Uterus (tissue), 4 donors: ENCODE measurements around the gene B4GALT7. TPM values are rescaled to one million over a fixed set of nuclear protein-coding genes. Genes with fewer than 3 reads are reported as not detected.

Source experiments
- DNase-seq, 2 donors: peaks; one replicate each; pipeline ENCODE4 v3.0.0-alpha.2; 2019 to 2020
- H3K27ac ChIP-seq, 2 donors: fragments of 200-600 bp; sonication (generic); 1 replicate in 1 of 2; 2 replicates in 1 of 2; pipeline ENCODE4 v1.5.1; 2016 to 2018
- H3K27me3 ChIP-seq, 2 donors: fragments of 200-600 bp; sonication (generic); one replicate each; pipeline ENCODE4 v1.5.1; 2018 to 2019; ENCODE audit warnings: control low read depth in 1 of 2
- H3K36me3 ChIP-seq, 2 donors: fragments of 200-600 bp; sonication (generic); one replicate each; pipeline ENCODE4 v1.5.1; 2019; ENCODE audit warnings: control low read depth in 1 of 2
- H3K4me1 ChIP-seq, 2 donors: fragments of 200-600 bp; sonication (generic); one replicate each; pipeline ENCODE4 v1.5.1; 2018 to 2019; ENCODE audit warnings: control low read depth in 1 of 2
- H3K4me3 ChIP-seq, 2 donors: fragments of 200-600 bp; sonication (generic); 1 replicate in 1 of 2; 2 replicates in 1 of 2; pipeline ENCODE4 v1.5.1; 2018 to 2019; ENCODE audit warnings: mild to moderate bottlenecking in 1 of 2
- H3K9me3 ChIP-seq, 2 donors: fragments of 200-600 bp; sonication (generic); one replicate each; pipeline ENCODE4 v1.5.1; 2019; ENCODE audit warnings: control low read depth in 1 of 2
- CTCF ChIP-seq, 4 experiments: fragments of 200-600 bp in 2 of 4; fragments of 450-650 bp in 2 of 4; sonication (generic) in 2 of 4; IDR thresholded peaks; one replicate each; pipeline ENCODE4 v1.5.1; 2016 to 2019; ENCODE audit warnings: antibody characterized with exemption in 4 of 4, mild to moderate bottlenecking in 2 of 4, moderate library complexity in 1 of 4
- POLR2A ChIP-seq, 2 donors: fragments of 450-650 bp; IDR thresholded peaks; one replicate each; pipeline ENCODE4 v1.6.1; 2016; ENCODE audit warnings: antibody characterized with exemption in 2 of 2, mild to moderate bottlenecking in 1 of 2, moderate library complexity in 1 of 2
- intact Hi-C: fragments of 100-400 bp; cut with DNase I; formaldehyde crosslinking; loops from one replicate; pipeline ENCODE4 v1.15.1; 2023; ENCODE audit warnings: low total_unique reads
- total RNA-seq, 4 donors: library from RNA; depleted of rRNA in 3 of 4; stranded (reverse); fragments of >200 nt in 3 of 4; gene quantifications; one replicate each; pipeline versions ENCODE4 v1.1.0 to v1.2.4, GENCODE V29; 2014 to 2023
- donor health status: DM: yes; HTN: yes; CAD: no.

B4GALT7 gene
- total RNA-seq, 4 donors from 2014 or later, result 5.1 to 27.8 (median 24.5) TPM

GRCh38 chr5:177605667-177606066 is 5.7 kb downstream of the B4GALT7 start:
- no peak overlapping the region for H3K4me3 ChIP-seq
- intact Hi-C loops, result no loop called here
- H3K36me3 ChIP-seq, result no peaks in the 10 kb centered on the region
- no peak for DNase-seq
- H3K27me3 ChIP-seq, result no peaks in the 10 kb centered on the region
- H3K4me1 ChIP-seq, result peaks cover 0 to 11% of the 10 kb centered on the region in 2 donors
- no peak overlapping the region for H3K27ac ChIP-seq
- no peaks in the 10 kb centered on the region for H3K9me3 ChIP-seq
- no peak for TF ChIP-seq POLR2A (IDR thresholded peaks at IDR 0.05)
- TF ChIP-seq CTCF (IDR thresholded peaks at IDR 0.05), result no peak

- H3K4me3 ChIP-seq, result no peak overlapping the region
- no peak for TF ChIP-seq POLR2A (IDR thresholded peaks at IDR 0.05)
- TF ChIP-seq CTCF (IDR thresholded peaks at IDR 0.05), result no peak
- no peaks in the 10 kb centered on the region for H3K27me3 ChIP-seq
- peaks cover 0 to 4% of the 10 kb centered on the region in 2 donors for H3K4me1 ChIP-seq
- no peak overlapping the region for H3K27ac ChIP-seq
- no peak for DNase-seq
- intact Hi-C loops, result no loop called here
- H3K9me3 ChIP-seq, result no peaks in the 10 kb centered on the region
- H3K36me3 ChIP-seq, result no peaks in the 10 kb centered on the region
These were observed 6.4 kb downstream of the B4GALT7 start for GRCh38 chr5:177606071-177607051.

GRCh38 chr5:177607115-177607451 is 7.2 kb downstream of the B4GALT7 start:
- Histone ChIP-seq H3K36me3 (no peaks in the 10 kb centered on the region), H3K27ac (no peak overlapping the region), H3K9me3 (no peaks in the 10 kb centered on the region), H3K27me3 (no peaks in the 10 kb centered on the region), H3K4me3 (no peak overlapping the region), H3K4me1 (peaks cover 0 to 3% of the 10 kb centered on the region in 2 donors)
- intact Hi-C loops, result no loop called here
- TF ChIP-seq POLR2A (IDR thresholded peaks at IDR 0.05) (no peak), CTCF (IDR thresholded peaks at IDR 0.05) (no peak)
- no peak for DNase-seq

- DNase-seq, result peak; percentile 52 to 72
- intact Hi-C loops, result no loop called here
These were observed 7.7 kb downstream of the B4GALT7 start for GRCh38 chr5:177607452-177608192.

More at GRCh38 chr5:177607452-177608192, 7.7 kb downstream of the B4GALT7 start:
- Histone ChIP-seq H3K4me3 (no peak overlapping the region), H3K27ac (no peak overlapping the region), H3K27me3 (no peaks in the 10 kb centered on the region), H3K36me3 (no peaks in the 10 kb centered on the region), H3K4me1 (peaks cover 0 to 3% of the 10 kb centered on the region in 2 donors), H3K9me3 (no peaks in the 10 kb centered on the region)
- peak; percentile 76 to 86 (median 82) for TF ChIP-seq CTCF (IDR thresholded peaks at IDR 0.05)
- TF ChIP-seq POLR2A (IDR thresholded peaks at IDR 0.05), result no peak
